ENCODE results near the gene NLGN2. TPM values are rescaled to one million over a fixed set of nuclear protein-coding genes. Genes with fewer than 3 reads are reported as not detected.
A peak's percentile ranks its signal among the peaks of the same experiment; 100 is the strongest.

Gene NLGN2
- total and polyA plus RNA-seq, 2 experiments from 2014 or later = 4.3 to 7.2 TPM

GRCh38 chr17:7440113-7440833 lies 32.6 kb downstream of the NLGN2 start:
- TF ChIP-seq EZH2 (IDR thresholded peaks at IDR 0.05; ENCODE audit: borderline replicate concordance) (peak; percentile 2), EZH2phosphoT487 (IDR thresholded peaks at IDR 0.05; ENCODE audit: low read depth, severe bottlenecking, unreplicated experiment) (no peak)
- Histone ChIP-seq H3K4me1 (ENCODE audit: insufficient read depth) (peaks cover 53% of the 10 kb centered on the region), H3K27ac (peak overlapping the region; percentile 49), H3K4me3 (peak overlapping the region; percentile 75), H3K9me2 (replicated peaks; ENCODE audit: insufficient read depth) (no peaks in the 10 kb centered on the region), H2AFZ (peak overlapping the region; percentile 55), H3K4me2 (peak overlapping the region; percentile 99), H3K27me3 (peaks cover 29% of the 10 kb centered on the region), H3K79me2 (peaks cover 2% of the 10 kb centered on the region), H4K20me1 (ENCODE audit: insufficient read depth, poor library complexity, severe bottlenecking) (no peaks in the 10 kb centered on the region), H3K36me3 (replicated peaks; ENCODE audit: insufficient read depth, low read depth) (no peaks in the 10 kb centered on the region), H3K9me3 (ENCODE audit: low read depth) (no peaks in the 10 kb centered on the region)
- WGBS (ENCODE audit: low lambda C conversion rate, missing lambda C conversion rate) = under 1% methylated on average over 25 of the region's 46 CpGs
- peak; percentile 78 for DNase-seq (ENCODE audit: low spot score)

GRCh38 chr17:7440834-7441195 lies 33.2 kb downstream of the NLGN2 start:
- Histone ChIP-seq H3K4me2 (peak overlapping the region; percentile 99), H2AFZ (no peak overlapping the region), H3K27ac (peak overlapping the region; percentile 49), H3K4me3 (peak overlapping the region; percentile 75), H4K20me1 (ENCODE audit: insufficient read depth, poor library complexity, severe bottlenecking) (no peaks in the 10 kb centered on the region), H3K9me2 (replicated peaks; ENCODE audit: insufficient read depth) (no peaks in the 10 kb centered on the region), H3K27me3 (peaks cover 29% of the 10 kb centered on the region), H3K36me3 (replicated peaks; ENCODE audit: insufficient read depth, low read depth) (no peaks in the 10 kb centered on the region), H3K9me3 (ENCODE audit: low read depth) (no peaks in the 10 kb centered on the region), H3K4me1 (ENCODE audit: insufficient read depth) (peaks cover 53% of the 10 kb centered on the region), H3K79me2 (peaks cover 2% of the 10 kb centered on the region)
- no peak for TF ChIP-seq CTCF (IDR thresholded peaks at IDR 0.05; ENCODE audit: poor library complexity)
- TF ChIP-seq EZH2phosphoT487 (IDR thresholded peaks at IDR 0.05; ENCODE audit: low read depth, severe bottlenecking, unreplicated experiment) = no peak
- TF ChIP-seq EZH2 (IDR thresholded peaks at IDR 0.05; ENCODE audit: borderline replicate concordance) = no peak
- 3% methylated on average over 10 of the region's 12 CpGs for WGBS (ENCODE audit: low lambda C conversion rate, missing lambda C conversion rate)
- DNase-seq (ENCODE audit: low spot score) = peak; percentile 67

GRCh38 chr17:7441266-7441665 lies 33.6 kb downstream of the NLGN2 start:
- Histone ChIP-seq H3K4me2 (peak overlapping the region; percentile 99), H3K4me3 (no peak overlapping the region), H3K9me3 (ENCODE audit: low read depth) (no peaks in the 10 kb centered on the region), H2AFZ (no peak overlapping the region), H4K20me1 (ENCODE audit: insufficient read depth, poor library complexity, severe bottlenecking) (no peaks in the 10 kb centered on the region), H3K79me2 (peaks cover under 1% of the 10 kb centered on the region), H3K27ac (no peak overlapping the region), H3K4me1 (ENCODE audit: insufficient read depth) (peaks cover 50% of the 10 kb centered on the region), H3K36me3 (replicated peaks; ENCODE audit: insufficient read depth, low read depth) (no peaks in the 10 kb centered on the region), H3K9me2 (replicated peaks; ENCODE audit: insufficient read depth) (no peaks in the 10 kb centered on the region), H3K27me3 (peaks cover 29% of the 10 kb centered on the region)
- 66% methylated on average over 7 of the region's 7 CpGs for whole genome bisulfite sequencing (ENCODE audit: low lambda C conversion rate, missing lambda C conversion rate)
- DNase-seq (ENCODE audit: low spot score) = no peak
- TF ChIP-seq EZH2phosphoT487 (IDR thresholded peaks at IDR 0.05; ENCODE audit: low read depth, severe bottlenecking, unreplicated experiment) (no peak), EZH2 (IDR thresholded peaks at IDR 0.05; ENCODE audit: borderline replicate concordance) (no peak), CTCF (IDR thresholded peaks at IDR 0.05; ENCODE audit: poor library complexity) (no peak)

- H3K27ac ChIP-seq = no peak overlapping the region
- H3K9me3 ChIP-seq (ENCODE audit: low read depth) = no peaks in the 10 kb centered on the region
- no peak overlapping the region for H2AFZ ChIP-seq
- no peaks in the 10 kb centered on the region for H3K9me2 ChIP-seq (replicated peaks; ENCODE audit: insufficient read depth)
- no peaks in the 10 kb centered on the region for H3K79me2 ChIP-seq
- no peak overlapping the region for H3K4me3 ChIP-seq
- H3K4me2 ChIP-seq = no peak overlapping the region
- no peaks in the 10 kb centered on the region for H3K36me3 ChIP-seq (replicated peaks; ENCODE audit: insufficient read depth, low read depth)
- no peak for DNase-seq (ENCODE audit: low spot score)
- peaks cover 43% of the 10 kb centered on the region for H3K4me1 ChIP-seq (ENCODE audit: insufficient read depth)
- H4K20me1 ChIP-seq (ENCODE audit: insufficient read depth, poor library complexity, severe bottlenecking) = no peaks in the 10 kb centered on the region
- no peak for TF ChIP-seq CTCF (IDR thresholded peaks at IDR 0.05; ENCODE audit: poor library complexity)
- no peak for TF ChIP-seq EZH2phosphoT487 (IDR thresholded peaks at IDR 0.05; ENCODE audit: low read depth, severe bottlenecking, unreplicated experiment)
- TF ChIP-seq EZH2 (IDR thresholded peaks at IDR 0.05; ENCODE audit: borderline replicate concordance) = no peak
- H3K27me3 ChIP-seq = peaks cover 29% of the 10 kb centered on the region
- WGBS (ENCODE audit: low lambda C conversion rate, missing lambda C conversion rate) = 92% methylated on average over 2 of the region's 2 CpGs
Measured at GRCh38 chr17:7442142-7442541, 34.5 kb downstream of the NLGN2 start.
